GM21737 (cell line): ENCODE measurements around the gene GTF2F1.
"Not testable (repeated sequence)": the region's sequence is repeated elsewhere in the genome, so short reads cannot be mapped to it uniquely, and the experiment has no call there.

Experiments
- ATAC-seq: cut with Tn5 transposase; IDR thresholded peaks from one replicate; pipeline ENCODE4 v1.9.1; 2021; ENCODE audit warnings: mild to moderate bottlenecking, moderate library complexity; ENCODE audit not compliant: unreplicated experiment

The GTF2F1 gene

DNA sequence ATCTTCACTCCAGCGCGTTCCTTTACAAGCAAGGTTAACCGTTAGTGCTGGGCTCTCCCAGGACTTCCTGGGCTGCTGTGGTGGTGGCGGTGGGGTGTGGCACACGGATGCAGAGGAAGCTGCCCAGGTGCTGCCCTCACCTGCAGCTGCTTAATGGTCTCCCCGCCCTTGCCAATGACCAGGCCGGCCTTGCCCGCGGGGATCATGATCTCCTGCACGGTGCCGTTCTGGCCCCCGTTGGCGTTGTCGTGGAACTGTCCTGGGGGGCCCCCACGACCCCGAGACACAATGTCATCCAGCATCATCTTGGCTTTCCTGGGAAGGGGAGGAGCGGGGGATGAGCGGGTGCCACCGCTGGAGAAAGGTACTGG, 25.6 kb upstream of the GTF2F1 start:
- ATAC-seq = no peak

- ATAC-seq = no peak
These were observed 25.0 kb upstream of the GTF2F1 start for GRCh38 chr19:6417713-6418561.

DNA sequence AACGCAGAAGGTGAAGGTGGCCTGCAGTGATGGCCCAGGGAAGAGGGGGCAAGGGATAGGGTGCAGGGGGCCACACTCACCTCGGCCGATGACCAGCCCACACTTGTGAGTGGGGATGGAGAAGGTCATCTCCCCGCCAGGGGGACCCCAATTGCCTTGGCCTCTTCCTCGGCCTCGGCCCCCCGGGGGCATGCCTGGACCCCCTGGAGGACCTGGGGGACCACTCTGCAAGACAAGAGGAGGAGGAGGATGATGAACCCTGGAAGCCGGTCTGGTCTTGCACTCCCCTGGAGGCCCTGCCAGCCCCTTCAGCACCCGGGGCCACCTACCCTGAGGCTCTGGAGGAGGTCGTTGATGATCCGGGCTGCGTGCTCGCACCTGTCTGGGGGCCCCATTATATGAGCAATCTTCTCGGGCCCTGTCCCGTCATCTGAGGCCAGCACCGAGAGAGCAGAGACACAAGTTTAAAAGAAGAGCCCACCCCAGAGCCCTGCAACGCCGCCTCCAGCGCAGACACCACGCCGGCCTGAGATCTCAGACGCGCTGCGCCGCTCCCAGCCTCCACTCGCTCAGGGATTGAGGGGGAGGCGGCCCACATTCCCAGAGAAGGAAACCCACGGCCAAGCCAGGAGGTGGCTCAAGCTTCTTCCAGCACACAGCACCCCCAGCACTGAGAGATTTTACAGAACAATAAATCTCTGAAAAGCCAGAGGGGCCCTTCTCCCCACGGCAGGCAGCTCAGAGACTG, 23.9 kb upstream of the GTF2F1 start:
- no peak for ATAC-seq

- no peak for ATAC-seq
These were observed 22.7 kb upstream of the GTF2F1 start for GRCh38 chr19:6415591-6416190.

DNA sequence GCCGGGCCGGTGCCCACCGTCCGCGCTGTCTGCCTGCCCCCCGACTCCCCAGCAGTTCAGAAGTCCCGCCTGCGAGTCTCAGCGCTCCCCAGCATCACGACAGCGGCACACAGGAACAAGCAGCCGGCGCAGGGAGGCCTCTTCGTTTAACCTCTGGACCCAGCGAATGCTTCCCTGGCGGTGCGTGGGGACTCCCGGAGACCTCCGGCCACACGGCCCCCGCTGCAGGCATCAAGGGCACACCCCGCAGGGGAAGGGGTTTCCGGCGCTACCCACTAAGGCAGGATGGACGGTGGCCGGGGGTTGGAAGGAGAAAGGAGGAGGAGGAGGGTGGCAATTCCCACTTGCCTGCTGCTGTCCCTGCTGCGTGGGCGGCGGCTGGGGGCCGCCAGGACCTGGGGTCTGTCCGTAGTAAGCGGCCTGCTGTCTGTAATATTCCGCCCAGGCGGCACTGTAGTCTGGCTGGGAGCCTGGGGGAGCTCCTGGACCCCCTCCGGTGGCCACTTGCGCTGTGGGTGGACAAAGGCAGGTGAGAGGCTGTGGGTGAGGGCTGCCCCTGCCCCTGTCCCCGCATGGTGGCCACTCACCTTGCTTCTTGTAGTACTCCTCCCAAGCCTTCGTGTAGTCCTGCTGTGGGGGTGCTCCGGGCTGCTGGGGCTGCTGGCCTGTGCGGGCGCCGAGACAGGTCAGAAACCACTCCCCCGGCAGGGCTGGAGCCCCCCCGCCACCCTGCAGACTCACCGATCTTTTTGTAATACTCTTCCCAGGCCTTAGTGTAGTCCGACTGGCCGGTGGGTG, 22.0 kb upstream of the GTF2F1 start:
- ATAC-seq = no peak

GRCh38 chr19:6413721-6414643, 21.0 kb upstream of the GTF2F1 start:
- ATAC-seq = no peak

DNA sequence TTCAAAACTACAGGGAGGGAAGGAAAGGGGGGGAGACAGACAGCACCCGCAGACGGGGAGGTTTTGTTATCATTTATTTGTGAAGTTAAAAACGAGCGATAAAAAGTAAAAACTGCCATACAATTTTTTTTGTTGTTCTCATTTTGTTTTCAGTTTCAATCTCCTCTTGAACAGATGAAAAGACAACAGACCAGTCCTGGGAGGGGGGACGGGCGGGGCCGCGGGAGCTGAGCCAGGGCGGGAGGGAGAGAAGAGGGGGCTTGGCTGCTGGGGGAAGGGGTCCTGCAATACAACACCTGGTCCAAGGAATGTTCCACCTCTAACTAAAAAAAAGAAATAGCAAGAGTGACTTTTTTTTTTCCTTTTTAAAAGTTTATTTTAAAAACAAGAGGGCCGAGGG, 20.3 kb upstream of the GTF2F1 start:
- no peak for ATAC-seq

DNA sequence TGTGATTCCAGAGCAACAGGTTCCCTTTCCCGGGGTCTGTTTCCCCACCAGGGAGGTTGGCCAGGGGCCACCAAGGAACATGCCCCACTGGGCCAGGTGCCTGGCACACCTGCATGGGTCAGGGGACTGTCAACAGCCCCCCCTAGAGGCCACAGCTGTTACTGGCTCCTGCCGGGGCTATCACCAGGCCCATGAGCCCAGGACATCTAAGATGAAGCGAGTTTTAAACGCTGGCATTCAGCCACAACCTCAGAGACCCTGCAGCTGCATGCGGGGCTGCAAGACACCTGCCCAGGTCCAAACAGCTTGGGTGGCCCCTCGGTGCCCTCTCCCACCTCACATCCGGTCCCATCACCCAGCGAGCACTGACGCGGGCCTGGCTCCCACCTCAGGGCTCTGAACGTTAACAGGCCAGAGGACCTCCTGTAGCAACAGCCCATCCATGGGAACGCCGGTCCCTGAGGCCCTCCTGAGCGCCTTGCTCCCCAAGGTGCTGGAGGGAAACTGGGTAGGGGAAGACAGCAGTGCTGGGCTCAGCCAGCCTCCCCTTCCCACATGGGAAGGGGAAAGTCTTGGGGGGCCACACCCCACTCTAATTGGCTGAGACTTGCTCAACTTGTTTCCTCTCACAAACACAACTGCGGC, 19.6 kb upstream of the GTF2F1 start:
- ATAC-seq = no peak

- no peak for ATAC-seq
These were observed 19.1 kb upstream of the GTF2F1 start for GRCh38 chr19:6412061-6412446.

GRCh38 chr19:6409346-6409745, 16.4 kb upstream of the GTF2F1 start:
- ATAC-seq = no peak

GRCh38 chr19:6406401-6406800, 13.4 kb upstream of the GTF2F1 start:
- ATAC-seq = no peak

DNA sequence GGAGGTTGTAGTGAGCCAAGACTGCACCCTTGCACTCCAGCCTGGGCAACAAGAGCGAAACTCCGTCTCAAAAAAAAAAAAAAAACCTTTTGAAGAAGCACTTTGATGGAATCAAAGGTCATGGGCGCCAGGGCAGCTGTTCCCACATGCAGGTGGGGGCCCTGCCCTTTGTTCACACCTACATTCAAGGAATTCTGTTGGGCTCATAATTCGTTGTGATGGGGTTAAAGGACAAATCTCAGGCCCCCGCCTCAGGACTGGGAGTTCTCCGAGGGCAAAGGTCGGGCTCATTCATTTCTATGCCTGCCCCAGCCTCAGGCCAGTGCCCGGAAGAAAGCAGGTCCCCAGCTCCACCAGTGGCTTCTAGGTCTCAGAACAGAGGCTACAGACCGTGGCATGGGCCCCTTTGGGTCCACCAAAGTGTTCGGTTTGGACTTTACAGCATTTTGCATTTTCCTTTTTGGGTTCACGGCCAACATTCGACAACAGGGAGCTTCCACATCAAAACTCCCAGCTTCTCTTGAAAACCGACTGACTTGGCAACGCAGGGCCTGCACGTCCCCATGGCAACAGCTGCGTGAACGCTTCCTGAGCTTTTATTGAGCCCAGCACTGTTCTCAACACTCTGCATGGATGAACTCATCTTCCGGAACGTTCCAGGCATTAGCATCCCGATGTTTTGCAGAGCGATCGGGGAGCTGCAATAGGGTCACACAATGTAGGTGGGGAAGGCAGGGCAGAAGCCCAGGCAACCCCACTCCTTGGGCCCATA, 10.1 kb upstream of the GTF2F1 start:
- no peak for ATAC-seq

DNA sequence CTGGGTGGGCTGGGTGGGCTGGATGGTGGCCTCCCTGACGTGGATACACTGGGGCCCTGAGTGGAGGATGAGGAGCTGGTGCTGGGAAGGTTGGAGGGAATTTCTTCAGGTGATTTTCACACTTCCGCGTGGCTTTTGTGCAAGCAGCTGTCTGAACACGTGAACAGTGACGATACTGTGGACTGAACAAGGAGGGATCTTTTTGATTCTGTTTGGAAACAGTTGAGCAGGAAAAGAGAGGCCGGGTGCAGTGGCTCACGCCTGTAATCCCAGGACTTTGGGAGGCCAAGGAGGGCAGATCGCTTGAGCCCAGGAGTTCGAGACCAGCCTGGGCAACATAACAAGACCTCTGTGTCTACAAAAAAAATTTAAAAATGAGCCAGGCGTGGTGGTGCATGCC, 9.1 kb upstream of the GTF2F1 start:
- ATAC-seq = no peak

DNA sequence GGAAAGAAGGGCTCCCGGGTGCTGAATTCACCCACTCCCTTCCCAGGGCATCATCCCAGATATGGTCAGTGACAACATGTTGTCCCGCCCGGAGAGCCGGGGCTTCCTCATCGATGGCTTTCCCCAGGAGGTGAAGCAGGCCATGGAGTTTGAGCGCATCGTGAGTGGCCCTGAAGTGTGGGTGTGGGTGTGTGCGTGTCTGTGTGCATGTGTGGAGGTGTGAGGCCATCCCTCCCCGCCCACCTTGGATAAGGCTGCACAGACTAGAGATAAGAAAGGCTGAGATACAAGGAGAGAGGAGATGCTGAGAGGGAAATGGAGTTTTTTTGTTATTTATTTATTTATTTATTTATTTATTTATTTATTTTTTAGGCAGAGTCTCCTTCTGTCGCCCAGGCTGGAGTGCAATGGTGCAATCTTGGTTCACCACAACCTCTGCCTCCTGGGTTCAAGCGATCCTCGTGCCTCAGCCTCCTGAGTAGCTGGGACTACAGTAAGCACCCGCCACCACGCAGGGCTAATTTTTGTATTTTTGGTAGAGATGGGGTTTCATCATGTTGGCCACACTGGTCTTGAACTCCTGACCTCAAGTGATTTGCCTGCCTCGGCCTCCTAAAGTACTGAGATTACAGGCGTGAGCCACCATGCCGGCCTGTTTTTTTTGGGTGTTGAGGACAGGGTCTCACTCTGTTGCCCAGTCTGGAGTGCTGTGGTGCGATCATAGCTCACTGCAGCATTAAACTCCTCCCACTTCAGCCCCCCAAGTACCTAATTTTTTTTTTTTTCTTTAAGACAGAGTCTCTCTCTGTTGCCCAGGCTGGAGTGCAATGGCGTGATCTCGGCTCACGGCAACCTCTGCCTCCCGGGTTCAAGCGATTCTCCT, 7.3 kb upstream of the GTF2F1 start:
- ATAC-seq = not testable (repeated sequence)

GRCh38 chr19:6396305-6396704, 3.3 kb upstream of the GTF2F1 start:
- no peak for ATAC-seq

GRCh38 chr19:6394831-6395230, 1.9 kb upstream of the GTF2F1 start:
- no peak for ATAC-seq

DNA sequence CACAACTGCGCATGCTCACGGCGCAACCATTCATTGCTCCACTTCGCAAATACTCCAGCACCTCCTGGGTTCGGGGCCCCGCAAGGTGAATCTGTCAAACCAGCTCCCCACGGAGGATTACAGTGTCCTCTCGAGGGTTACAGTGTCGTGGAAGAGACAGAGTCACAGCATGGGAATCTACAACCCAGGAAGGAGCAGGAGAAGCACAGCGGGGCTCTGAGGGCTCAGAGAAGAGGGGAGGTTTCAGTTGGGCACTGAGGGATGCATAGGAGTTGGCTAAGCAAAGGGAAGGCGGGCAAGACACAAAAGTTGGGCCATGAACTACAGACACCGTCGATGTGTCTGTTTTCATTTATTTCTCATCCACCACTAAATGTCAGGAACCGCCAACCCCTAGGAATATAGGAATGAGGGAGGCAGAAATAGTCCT, 1.0 kb upstream of the GTF2F1 start:
- no peak for ATAC-seq
